GDM1 (cell line): ENCODE data around the gene POC1B.
"Not testable (repeated sequence)": the region's sequence is repeated elsewhere in the genome, so short reads cannot be mapped to it uniquely, and the experiment has no call there.

Experiments
- DNase-seq: peaks from one replicate; lab custom pipeline; 2025; lab: John Stamatoyannopoulos, UW

POC1B gene

GRCh38 chr12:89464974-89465592 is 60.8 kb downstream of the POC1B start:
- no peak for DNase-seq

GRCh38 chr12:89461649-89462612 is 63.9 kb downstream of the POC1B start:
- peak; percentile 41 for DNase-seq

GRCh38 chr12:89461190-89461589 is 64.7 kb downstream of the POC1B start:
- DNase-seq = no peak

GRCh38 chr12:89459279-89459678 is 66.6 kb downstream of the POC1B start:
- not testable (repeated sequence) for DNase-seq

- no peak for DNase-seq
These were observed 69.3 kb downstream of the POC1B start for GRCh38 chr12:89456565-89456964.

GRCh38 chr12:89454080-89454848 is 71.6 kb downstream of the POC1B start:
- no peak for DNase-seq

GRCh38 chr12:89453121-89453978 is 72.5 kb downstream of the POC1B start:
- DNase-seq = no peak

GRCh38 chr12:89451841-89452251 is 74.0 kb downstream of the POC1B start:
- DNase-seq = peak; percentile 13

- DNase-seq = no peak
These were observed 74.9 kb downstream of the POC1B start for GRCh38 chr12:89450907-89451306.

- DNase-seq = no peak
These were observed 76.9 kb downstream of the POC1B start for GRCh38 chr12:89448951-89449371.

- no peak for DNase-seq
These were observed 77.3 kb downstream of the POC1B start for GRCh38 chr12:89448526-89448925.

- no peak for DNase-seq
These were observed 85.9 kb downstream of the POC1B start for GRCh38 chr12:89439941-89440340.

GRCh38 chr12:89437231-89437630 is 88.6 kb downstream of the POC1B start:
- DNase-seq = peak; percentile 9

GRCh38 chr12:89436062-89436461 is 89.8 kb downstream of the POC1B start:
- DNase-seq = no peak

GRCh38 chr12:89433634-89434033 is 92.2 kb downstream of the POC1B start:
- DNase-seq = no peak

- DNase-seq = no peak
These were observed 93.5 kb downstream of the POC1B start for GRCh38 chr12:89432396-89432795.

GRCh38 chr12:89429528-89429927 is 96.3 kb downstream of the POC1B start:
- DNase-seq = no peak

GRCh38 chr12:89427508-89428156 is 98.2 kb downstream of the POC1B start:
- no peak for DNase-seq

- no peak for DNase-seq
These were observed 101.0 kb downstream of the POC1B start for GRCh38 chr12:89424846-89425245.

- no peak for DNase-seq
These were observed 101.5 kb downstream of the POC1B start for GRCh38 chr12:89424389-89424788.
